Smooth muscle cell (in vitro differentiated cells): ENCODE results near the gene WRAP53. TPM values are rescaled to one million over a fixed set of nuclear protein-coding genes. Genes with fewer than 3 reads are reported as not detected.

ENCODE experiments used
- DNase-seq: peaks from one replicate; lab custom pipeline; 2025; ENCODE audit not compliant: unreplicated experiment; lab: John Stamatoyannopoulos, UW
- H2AFZ ChIP-seq: fragments of 200-600 bp; sonication (generic); 2 replicates; pipeline ENCODE4 v1.6.0; 2016; ENCODE audit warnings: antibody characterized with exemption, low read depth, mild to moderate bottlenecking
- H3F3A ChIP-seq: fragments of 200-600 bp; sonication (generic); 2 replicates; pipeline ENCODE4 v1.6.0; 2017; ENCODE audit warnings: antibody characterized with exemption, low read depth
- H3K27ac ChIP-seq: fragments of 200-600 bp; sonication (generic); 2 replicates; pipeline ENCODE4 v1.5.1; 2016; ENCODE audit warnings: low read depth, mild to moderate bottlenecking
- H3K27me3 ChIP-seq: fragments of 200-600 bp; sonication (generic); 2 replicates; pipeline ENCODE4 v1.6.1; 2016; ENCODE audit warnings: low read depth, mild to moderate bottlenecking
- H3K36me3 ChIP-seq: fragments of 200-600 bp; sonication (generic); 2 replicates; pipeline ENCODE4 v1.5.1; 2016; ENCODE audit warnings: low read depth
- H3K4me1 ChIP-seq: fragments of 200-600 bp; sonication (generic); 2 replicates; pipeline ENCODE4 v1.5.1; 2016; ENCODE audit warnings: low read depth
- H3K4me2 ChIP-seq: fragments of 200-600 bp; sonication (generic); 2 replicates; pipeline ENCODE4 v1.6.0; 2016; ENCODE audit warnings: mild to moderate bottlenecking
- H3K4me3 ChIP-seq: fragments of 200-600 bp; sonication (generic); 2 replicates; pipeline ENCODE4 v1.5.1; 2016; ENCODE audit warnings: mild to moderate bottlenecking
- H3K79me2 ChIP-seq: fragments of 200-600 bp; sonication (generic); 2 replicates; pipeline ENCODE4 v1.6.0; 2016; ENCODE audit warnings: low read depth, mild to moderate bottlenecking
- H3K9ac ChIP-seq: fragments of 200-600 bp; sonication (generic); 2 replicates; pipeline ENCODE4 v1.6.0; 2016; ENCODE audit warnings: low read depth
- H3K9me3 ChIP-seq: fragments of 200-600 bp; sonication (generic); replicated peaks from 2 replicates; pipeline ENCODE4 v1.5.1; 2016; ENCODE audit warnings: low read depth
- H4K20me1 ChIP-seq: fragments of 200-600 bp; sonication (generic); 2 replicates; pipeline ENCODE4 v1.6.0; 2016; ENCODE audit warnings: low read depth
- WGBS: methylation state at CpG from one replicate; pipeline ENCODE4 v1.1.7; 2016; ENCODE audit warnings: low lambda C conversion rate; 5-methylcytosine and 5-hydroxymethylcytosine counted together
- polyA plus RNA-seq: library from polyadenylated mRNA; unstranded; fragments of >200 nt; fragmentation: Nextera tagmentation; extraction: Ambion mirVana; gene quantifications from 2 replicates; pipeline ENCODE4 v1.2.1, GENCODE V29; 2016
- total RNA-seq: library from RNA; depleted of rRNA; stranded (reverse); fragments of >200 nt; gene quantifications from 2 replicates; pipeline ENCODE4 v1.2.3, GENCODE V29; 2014
- TF ChIP-seq, protein P1 (sequence below): fragments of 200-600 bp; sonication (generic); IDR thresholded peaks from 2 replicates; pipeline ENCODE4 v1.5.1; 2017; ENCODE audit warnings: borderline replicate concordance, mild to moderate bottlenecking, antibody characterized with exemption; ENCODE audit not compliant: insufficient read depth, poor library complexity, severe bottlenecking

WRAP53 gene
- total and polyA plus RNA-seq, 2 experiments from 2014 or later: 8.2 to 17.1 TPM

DNA sequence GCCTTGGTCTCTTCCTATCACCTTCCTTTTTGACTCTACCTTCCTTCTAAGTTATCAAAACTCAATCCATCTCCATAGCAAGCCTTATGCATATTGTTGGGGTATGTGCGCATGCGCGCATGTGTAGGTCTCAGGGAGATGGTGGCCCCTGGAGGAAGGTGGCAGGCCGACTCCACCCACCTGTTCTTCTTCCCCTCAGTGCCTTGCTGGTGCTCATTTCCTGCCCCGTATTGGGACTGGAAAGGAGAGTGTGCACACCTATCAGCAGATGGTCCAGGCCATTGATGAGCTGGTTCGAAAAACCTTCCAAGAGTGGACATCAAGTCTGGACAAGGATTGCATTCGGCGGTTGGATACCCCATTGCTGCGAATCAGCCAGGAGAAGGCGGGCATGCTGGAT, 54.5 kb downstream of the WRAP53 start:
- Histone ChIP-seq H3K27me3 (peaks cover 26% of the 10 kb centered on the region), H3K79me2 (no peaks in the 10 kb centered on the region), H3K27ac (no peak overlapping the region), H4K20me1 (no peaks in the 10 kb centered on the region), H3K4me3 (no peak overlapping the region), H3K9ac (no peak overlapping the region), H2AFZ (no peak overlapping the region), H3K4me1 (peaks cover 9% of the 10 kb centered on the region), H3F3A (peaks cover 10% of the 10 kb centered on the region), H3K36me3 (no peaks in the 10 kb centered on the region), H3K9me3 (no peaks in the 10 kb centered on the region), H3K4me2 (no peak overlapping the region)
- no peak for DNase-seq
- 98% methylated on average over 10 of the region's 10 CpGs for WGBS
- TF ChIP-seq, protein P1, sequence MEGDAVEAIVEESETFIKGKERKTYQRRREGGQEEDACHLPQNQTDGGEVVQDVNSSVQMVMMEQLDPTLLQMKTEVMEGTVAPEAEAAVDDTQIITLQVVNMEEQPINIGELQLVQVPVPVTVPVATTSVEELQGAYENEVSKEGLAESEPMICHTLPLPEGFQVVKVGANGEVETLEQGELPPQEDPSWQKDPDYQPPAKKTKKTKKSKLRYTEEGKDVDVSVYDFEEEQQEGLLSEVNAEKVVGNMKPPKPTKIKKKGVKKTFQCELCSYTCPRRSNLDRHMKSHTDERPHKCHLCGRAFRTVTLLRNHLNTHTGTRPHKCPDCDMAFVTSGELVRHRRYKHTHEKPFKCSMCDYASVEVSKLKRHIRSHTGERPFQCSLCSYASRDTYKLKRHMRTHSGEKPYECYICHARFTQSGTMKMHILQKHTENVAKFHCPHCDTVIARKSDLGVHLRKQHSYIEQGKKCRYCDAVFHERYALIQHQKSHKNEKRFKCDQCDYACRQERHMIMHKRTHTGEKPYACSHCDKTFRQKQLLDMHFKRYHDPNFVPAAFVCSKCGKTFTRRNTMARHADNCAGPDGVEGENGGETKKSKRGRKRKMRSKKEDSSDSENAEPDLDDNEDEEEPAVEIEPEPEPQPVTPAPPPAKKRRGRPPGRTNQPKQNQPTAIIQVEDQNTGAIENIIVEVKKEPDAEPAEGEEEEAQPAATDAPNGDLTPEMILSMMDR: no peak

DNA sequence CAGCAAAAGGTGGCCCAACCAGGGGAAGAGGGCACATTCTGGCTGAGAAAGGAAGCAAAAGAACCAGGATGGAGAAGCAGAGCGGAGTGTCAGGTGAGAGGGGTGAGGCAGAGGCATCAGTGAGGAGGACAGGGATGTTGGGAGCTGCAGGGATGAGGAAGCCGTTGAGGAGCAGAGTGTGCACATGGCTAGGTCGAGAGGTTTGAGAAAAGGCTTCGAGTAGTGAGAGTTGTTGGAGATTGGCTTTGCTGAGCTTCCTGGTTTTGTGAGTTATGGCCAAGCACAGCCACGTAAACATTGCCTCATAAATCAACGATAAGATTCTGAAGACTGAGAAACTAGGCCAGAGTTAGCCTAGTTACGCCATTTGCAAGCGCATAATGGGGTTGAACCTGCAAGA, 56.1 kb downstream of the WRAP53 start:
- Histone ChIP-seq H3K79me2 (no peaks in the 10 kb centered on the region), H3K4me2 (no peak overlapping the region), H3F3A (peaks cover 10% of the 10 kb centered on the region), H3K4me3 (no peak overlapping the region), H3K9me3 (no peaks in the 10 kb centered on the region), H2AFZ (no peak overlapping the region), H3K9ac (no peak overlapping the region), H4K20me1 (no peaks in the 10 kb centered on the region), H3K4me1 (peaks cover 14% of the 10 kb centered on the region), H3K36me3 (no peaks in the 10 kb centered on the region), H3K27me3 (peaks cover 14% of the 10 kb centered on the region), H3K27ac (no peak overlapping the region)
- 68% methylated on average over 8 of the region's 8 CpGs for WGBS
- TF ChIP-seq, protein P1: no peak
- no peak for DNase-seq

DNA sequence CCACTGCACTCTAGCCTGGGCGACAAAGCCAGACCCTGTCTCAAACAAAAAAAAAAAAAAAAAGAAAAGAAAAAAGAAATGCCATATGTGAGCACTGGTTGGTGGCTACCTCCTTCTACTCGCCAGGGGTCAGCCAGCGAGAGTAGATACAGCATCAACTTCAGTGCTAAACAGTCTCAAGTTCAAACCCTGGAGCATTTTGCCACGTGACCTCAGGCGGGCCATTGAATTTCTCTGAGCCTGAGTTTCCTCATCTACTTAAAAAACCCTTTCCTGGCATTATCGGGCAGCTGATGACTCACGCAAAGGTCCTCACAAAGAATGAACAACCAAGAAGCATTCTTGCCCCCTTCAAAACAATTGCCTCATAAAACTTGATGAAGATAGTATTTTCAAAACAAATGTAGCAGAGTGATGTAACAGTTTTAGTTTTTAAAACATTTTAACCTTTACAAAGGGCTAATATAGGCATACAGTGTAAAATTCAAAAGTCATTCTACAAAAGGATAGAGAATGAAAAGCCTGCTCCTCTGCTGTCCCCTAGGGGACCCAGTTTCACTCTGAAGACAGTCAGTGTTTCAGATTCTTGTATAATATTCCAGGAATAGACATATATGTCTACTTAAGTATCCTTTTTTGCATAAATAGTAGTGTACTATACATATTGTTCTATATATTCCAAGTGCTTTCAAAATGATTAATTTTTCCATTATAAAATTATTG, 57.6 kb downstream of the WRAP53 start:
- H3K27me3 ChIP-seq: peaks cover under 1% of the 10 kb centered on the region
- peak overlapping the region; percentile 68 for H3K4me2 ChIP-seq
- H3K79me2 ChIP-seq: no peaks in the 10 kb centered on the region
- no peaks in the 10 kb centered on the region for H3K9me3 ChIP-seq
- TF ChIP-seq, protein P1: no peak
- peaks cover 17% of the 10 kb centered on the region for H3K4me1 ChIP-seq
- H4K20me1 ChIP-seq: no peaks in the 10 kb centered on the region
- 17% methylated on average over 7 of the region's 7 CpGs for WGBS
- no peak overlapping the region for H3K9ac ChIP-seq
- no peak overlapping the region for H3K4me3 ChIP-seq
- peaks cover 14% of the 10 kb centered on the region for H3F3A ChIP-seq
- H2AFZ ChIP-seq: no peak overlapping the region
- no peaks in the 10 kb centered on the region for H3K36me3 ChIP-seq
- DNase-seq: no peak
- H3K27ac ChIP-seq: peak overlapping the region; percentile 39

DNA sequence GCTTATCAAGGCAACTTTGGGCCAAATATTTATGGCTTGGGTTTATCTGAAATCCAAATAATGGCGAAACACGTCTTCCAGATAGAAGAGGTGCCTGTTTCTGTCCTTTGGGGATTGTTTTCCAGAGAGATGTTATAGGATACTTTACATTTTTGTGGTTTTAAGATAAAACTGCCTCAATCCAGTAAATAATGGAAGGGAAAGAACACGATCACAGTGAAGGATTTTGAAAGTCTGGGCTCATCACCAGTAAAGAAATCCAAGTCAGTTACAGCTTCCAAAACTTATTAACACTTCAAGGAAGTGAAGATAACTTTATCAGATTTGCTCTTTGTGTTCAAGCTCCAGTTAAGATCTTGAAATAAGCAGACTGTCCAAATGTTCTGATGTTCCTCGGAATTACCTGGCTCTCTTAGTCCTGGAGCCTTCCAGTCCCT, 59.4 kb downstream of the WRAP53 start:
- H3K79me2 ChIP-seq: no peaks in the 10 kb centered on the region
- no peaks in the 10 kb centered on the region for H4K20me1 ChIP-seq
- 3% methylated on average over 4 of the region's 4 CpGs for WGBS
- peak overlapping the region; percentile 44 for H3K27ac ChIP-seq
- peaks cover 14% of the 10 kb centered on the region for H3F3A ChIP-seq
- no peak overlapping the region for H2AFZ ChIP-seq
- no peak overlapping the region for H3K9ac ChIP-seq
- no peaks in the 10 kb centered on the region for H3K9me3 ChIP-seq
- TF ChIP-seq, protein P1: no peak
- H3K27me3 ChIP-seq: no peaks in the 10 kb centered on the region
- H3K4me2 ChIP-seq: peak overlapping the region; percentile 74
- no peak for DNase-seq
- H3K36me3 ChIP-seq: no peaks in the 10 kb centered on the region
- peaks cover 18% of the 10 kb centered on the region for H3K4me1 ChIP-seq
- H3K4me3 ChIP-seq: peak overlapping the region; percentile 2
